Measurements from ENCODE around the gene NETO2. TPM values are rescaled to one million over a fixed set of nuclear protein-coding genes. Genes with fewer than 3 reads are reported as not detected.

NETO2 gene
- total RNA-seq, 1 donor from 2014 or later, result 27.5 TPM

- no peak for DNase-seq (ENCODE audit: low spot score in 2 of 2, unreplicated experiment in 2 of 2)
- Mint-ChIP-seq H3K36me3 (peaks cover 36% of the 10 kb centered on the region), H3K27ac (no peak overlapping the region), H3K4me3 (no peak overlapping the region), H3K27me3 (ENCODE audit: low read depth) (peaks cover 11% of the 10 kb centered on the region), H3K9me3 (peaks cover 33% of the 10 kb centered on the region), H3K4me1 (no peaks in the 10 kb centered on the region)
- TF ChIP-seq CTCF (IDR thresholded peaks at IDR 0.05; ENCODE audit: unreplicated experiment), result no peak
These were observed 6.3 kb upstream of the NETO2 start for GRCh38 chr16:47150067-47150466.

- Mint-ChIP-seq H3K4me3 (peak overlapping the region; percentile 69), H3K9me3 (no peaks in the 10 kb centered on the region), H3K36me3 (no peaks in the 10 kb centered on the region), H3K4me1 (peaks cover 34% of the 10 kb centered on the region), H3K27ac (no peak overlapping the region), H3K27me3 (ENCODE audit: low read depth) (peaks cover 18% of the 10 kb centered on the region)
- DNase-seq (ENCODE audit: low spot score in 2 of 2, unreplicated experiment in 2 of 2), result no peak
- no peak for TF ChIP-seq CTCF (IDR thresholded peaks at IDR 0.05; ENCODE audit: unreplicated experiment)
These were observed 773 bp upstream of the NETO2 start for GRCh38 chr16:47144559-47144877.

GRCh38 chr16:47142821-47143676 lies 696 bp downstream of the NETO2 start:
- DNase-seq (ENCODE audit: low spot score in 2 of 2, unreplicated experiment in 2 of 2), result peak; percentile 39 to 78
- peak overlapping the region; percentile 76 for H3K4me3 Mint-ChIP-seq
- peak; percentile 79 for TF ChIP-seq CTCF (IDR thresholded peaks at IDR 0.05; ENCODE audit: unreplicated experiment)
- peaks cover 18% of the 10 kb centered on the region for H3K27me3 Mint-ChIP-seq (ENCODE audit: low read depth)
- H3K27ac Mint-ChIP-seq, result peak overlapping the region; percentile 87
- H3K4me1 Mint-ChIP-seq, result peaks cover 49% of the 10 kb centered on the region
- H3K9me3 Mint-ChIP-seq, result no peaks in the 10 kb centered on the region
- H3K36me3 Mint-ChIP-seq, result no peaks in the 10 kb centered on the region

GRCh38 chr16:47142486-47142820 lies 1.3 kb downstream of the NETO2 start:
- no peak for DNase-seq (ENCODE audit: low spot score in 2 of 2, unreplicated experiment in 2 of 2)
- H3K9me3 Mint-ChIP-seq, result no peaks in the 10 kb centered on the region
- peaks cover 18% of the 10 kb centered on the region for H3K27me3 Mint-ChIP-seq (ENCODE audit: low read depth)
- H3K36me3 Mint-ChIP-seq, result no peaks in the 10 kb centered on the region
- H3K4me3 Mint-ChIP-seq, result peak overlapping the region; percentile 76
- no peak for TF ChIP-seq CTCF (IDR thresholded peaks at IDR 0.05; ENCODE audit: unreplicated experiment)
- H3K27ac Mint-ChIP-seq, result peak overlapping the region; percentile 87
- peaks cover 54% of the 10 kb centered on the region for H3K4me1 Mint-ChIP-seq

- no peaks in the 10 kb centered on the region for H3K9me3 Mint-ChIP-seq
- H3K27me3 Mint-ChIP-seq (ENCODE audit: low read depth), result peaks cover 18% of the 10 kb centered on the region
- peak; percentile 73 for TF ChIP-seq CTCF (IDR thresholded peaks at IDR 0.05; ENCODE audit: unreplicated experiment)
- H3K4me3 Mint-ChIP-seq, result peak overlapping the region; percentile 76
- DNase-seq (ENCODE audit: low spot score in 2 of 2, unreplicated experiment in 2 of 2), result peak; percentile 65 to 84
- H3K4me1 Mint-ChIP-seq, result peaks cover 56% of the 10 kb centered on the region
- no peaks in the 10 kb centered on the region for H3K36me3 Mint-ChIP-seq
- peak overlapping the region; percentile 87 for H3K27ac Mint-ChIP-seq
These were observed 1.8 kb downstream of the NETO2 start for GRCh38 chr16:47141773-47142485.
